Sciatic nerve (tissue), 2 donors: ENCODE measurements around the gene VSTM2B. TPM values are rescaled to one million over a fixed set of nuclear protein-coding genes. Genes with fewer than 3 reads are reported as not detected.
"Not testable (repeated sequence)": the region's sequence is repeated elsewhere in the genome, so short reads cannot be mapped to it uniquely, and the experiment has no call there.

Source experiments
- ATAC-seq: fragments of 200-7000 bp; cut with Tn5 transposase; one replicate; pipeline ENCODE4 v1.9.1; 2020; ENCODE audit warnings: mild to moderate bottlenecking, moderate library complexity
- DNase-seq: peaks from one replicate; pipeline ENCODE4 v3.0.0-alpha.2; 2020; ENCODE audit warnings: low spot score
- intact Hi-C: fragments of 100-400 bp; cut with DNase I; formaldehyde crosslinking; loops from one replicate; pipeline ENCODE4 v1.14.2; 2022
- total RNA-seq: library from RNA; stranded (reverse); fragmentation: NEBNext Ultra II Directional; extraction: Animal tissue kit (Norgen Biotek cat#: 25700); gene quantifications from one replicate; pipeline ENCODE4 v1.2.1, GENCODE V29; 2021
- donor health status: DM: no; HTN: no; CAD: no.
- donor health status: DM: no; HTN: no; CAD: no.

The VSTM2B gene
- total RNA-seq, 1 donor from 2014 or later = not detected

- intact Hi-C loops = no loop called here
- ATAC-seq = no peak
- DNase-seq = no peak
Observed at GRCh38 chr19:29552454-29553280, 26.9 kb downstream of the VSTM2B start.

- no peak for DNase-seq
- intact Hi-C loops = no loop called here
- ATAC-seq = no peak
Observed at GRCh38 chr19:29554149-29554548, 28.4 kb downstream of the VSTM2B start.

GRCh38 chr19:29559110-29559509 is 33.3 kb downstream of the VSTM2B start:
- DNase-seq, ATAC-seq, intact Hi-C loops: not testable (repeated sequence)

GRCh38 chr19:29559743-29560142 is 33.9 kb downstream of the VSTM2B start:
- intact Hi-C loops = no loop called here
- no peak for ATAC-seq

GRCh38 chr19:29560313-29561075 is 34.7 kb downstream of the VSTM2B start:
- intact Hi-C loops = no loop called here
- DNase-seq (no peak), ATAC-seq (no peak)

More at GRCh38 chr19:29559743-29560142, 33.9 kb downstream of the VSTM2B start:
- no peak for DNase-seq

GRCh38 chr19:29561601-29562000 is 35.8 kb downstream of the VSTM2B start:
- DNase-seq (no peak), ATAC-seq (no peak)
- intact Hi-C loops = no loop called here

GRCh38 chr19:29562299-29563297 is 36.8 kb downstream of the VSTM2B start:
- intact Hi-C loops = no loop called here
- DNase-seq (no peak), ATAC-seq (no peak)

GRCh38 chr19:29563486-29564101 is 37.8 kb downstream of the VSTM2B start:
- ATAC-seq (no peak), DNase-seq (no peak)
- intact Hi-C loops = no loop called here

GRCh38 chr19:29564574-29565005 is 38.8 kb downstream of the VSTM2B start:
- intact Hi-C loops = no loop called here
- ATAC-seq = no peak
- no peak for DNase-seq

GRCh38 chr19:29565171-29565570 is 39.4 kb downstream of the VSTM2B start:
- DNase-seq = no peak
- no peak for ATAC-seq
- intact Hi-C loops = no loop called here

GRCh38 chr19:29566496-29567054 is 40.8 kb downstream of the VSTM2B start:
- no peak for DNase-seq
- no peak for ATAC-seq
- intact Hi-C loops = no loop called here

GRCh38 chr19:29567366-29567915 is 41.6 kb downstream of the VSTM2B start:
- DNase-seq = no peak
- no peak for ATAC-seq
- intact Hi-C loops = no loop called here

- DNase-seq (no peak), ATAC-seq (no peak)
- intact Hi-C loops = no loop called here
Observed at GRCh38 chr19:29568036-29569025, 42.5 kb downstream of the VSTM2B start.

GRCh38 chr19:29569038-29569911 is 43.5 kb downstream of the VSTM2B start:
- no peak for DNase-seq

GRCh38 chr19:29571181-29571580 is 45.4 kb downstream of the VSTM2B start:
- ATAC-seq = no peak
- no peak for DNase-seq
- intact Hi-C loops = no loop called here

More at GRCh38 chr19:29569038-29569911, 43.5 kb downstream of the VSTM2B start:
- ATAC-seq = no peak
- intact Hi-C loops = no loop called here

GRCh38 chr19:29573486-29573885 is 47.7 kb downstream of the VSTM2B start:
- DNase-seq = no peak
- no peak for ATAC-seq
- intact Hi-C loops = no loop called here
